KBM-7 (cell line): Measurements from ENCODE around the gene SEC61A2.
A peak's percentile ranks its signal among the peaks of the same experiment; 100 is the strongest.
"Not testable (repeated sequence)": the region's sequence is repeated elsewhere in the genome, so short reads cannot be mapped to it uniquely, and the experiment has no call there.

ENCODE experiments used
- DNase-seq: peaks from one replicate; pipeline ENCODE4 v3.0.0-alpha.2; 2015
- in situ Hi-C: fragments of 300-500 bp; cut with MboI; formaldehyde crosslinking; loops from 2 replicates; pipeline ENCODE4 v1.14.3; 2020; ENCODE audit warnings: low sequenced_read_pairs, low pct_unique_long_range_greater_than_20kb, mixed read lengths

SEC61A2 gene

GRCh38 chr10:12129222-12130111 lies at the start of gene SEC61A2:
Gene SEC61A2, plus strand, starts transcription at chr10:12129677. Its CDS starts 111 bp downstream, at chr10:12129788.
- peak; percentile 87 for DNase-seq
- in situ Hi-C loops = no loop called here

- in situ Hi-C loops = no loop called here
- DNase-seq = no peak
Observed at GRCh38 chr10:12081470-12081869, 48.0 kb upstream of the SEC61A2 start.

- in situ Hi-C loops = no loop called here
- DNase-seq = no peak
Observed at GRCh38 chr10:12081879-12082557, 47.5 kb upstream of the SEC61A2 start.

- in situ Hi-C loops = no loop called here
- no peak for DNase-seq
Observed at GRCh38 chr10:12088919-12089318, 40.6 kb upstream of the SEC61A2 start.

GRCh38 chr10:12091421-12091820 lies 38.1 kb upstream of the SEC61A2 start:
- in situ Hi-C loops = no loop called here
- no peak for DNase-seq

GRCh38 chr10:12097361-12097760 lies 32.1 kb upstream of the SEC61A2 start:
- in situ Hi-C loops, DNase-seq: not testable (repeated sequence)

GRCh38 chr10:12097791-12098190 lies 31.7 kb upstream of the SEC61A2 start:
- no peak for DNase-seq
- in situ Hi-C loops = no loop called here

GRCh38 chr10:12098966-12099365 lies 30.5 kb upstream of the SEC61A2 start:
- in situ Hi-C loops = no loop called here
- DNase-seq = peak; percentile 26

- no peak for DNase-seq
- in situ Hi-C loops = no loop called here
Observed at GRCh38 chr10:12103802-12104201, 25.7 kb upstream of the SEC61A2 start.

GRCh38 chr10:12107781-12108180 lies 21.7 kb upstream of the SEC61A2 start:
- DNase-seq = no peak
- in situ Hi-C loops = no loop called here

- no peak for DNase-seq
- in situ Hi-C loops = no loop called here
Observed at GRCh38 chr10:12109286-12109685, 20.2 kb upstream of the SEC61A2 start.

GRCh38 chr10:12111528-12111927 lies 17.9 kb upstream of the SEC61A2 start:
- in situ Hi-C loops = no loop called here
- DNase-seq = no peak

GRCh38 chr10:12113627-12114026 lies 15.8 kb upstream of the SEC61A2 start:
- in situ Hi-C loops = no loop called here
- DNase-seq = no peak

- DNase-seq = no peak
- in situ Hi-C loops = no loop called here
Observed at GRCh38 chr10:12121673-12122072, 7.8 kb upstream of the SEC61A2 start.

GRCh38 chr10:12130237-12130872 lies 878 bp downstream of the SEC61A2 start:
- peak; percentile 85 for DNase-seq
- in situ Hi-C loops = no loop called here

- in situ Hi-C loops = no loop called here
- DNase-seq = no peak
Observed at GRCh38 chr10:12135631-12136030, 6.2 kb downstream of the SEC61A2 start.

GRCh38 chr10:12140038-12140437 lies 10.6 kb downstream of the SEC61A2 start:
- no peak for DNase-seq
- in situ Hi-C loops = no loop called here

- in situ Hi-C loops = no loop called here
- no peak for DNase-seq
Observed at GRCh38 chr10:12144538-12144937, 15.1 kb downstream of the SEC61A2 start.

GRCh38 chr10:12150163-12150562 lies 20.7 kb downstream of the SEC61A2 start:
- in situ Hi-C loops = no loop called here
- no peak for DNase-seq

- in situ Hi-C loops = no loop called here
- no peak for DNase-seq
Observed at GRCh38 chr10:12154516-12154915, 25.0 kb downstream of the SEC61A2 start.
